BJ (cell line): ENCODE results near the gene CDC42BPB. TPM values are rescaled to one million over a fixed set of nuclear protein-coding genes. Genes with fewer than 3 reads are reported as not detected.

Experiments used
- CTCF ChIA-PET: fragments of 350-600 bp; formaldehyde crosslinking; extraction: SDS; loops from one replicate; lab custom pipeline; 2021; ENCODE audit warnings: antibody characterized with exemption, inconsistent platforms; lab: Yijun Ruan, JAX
- POLR2A ChIA-PET: fragments of 300-600 bp; sonication (Branson Sonifier 250); formaldehyde crosslinking; extraction: SDS; loops from one replicate; lab custom pipeline; 2021; ENCODE audit warnings: antibody characterized with exemption; lab: Charles Lee
- DNase-seq: peaks from one replicate; pipeline ENCODE4 v3.0.0-alpha.2; 2011; ENCODE audit warnings: low read depth
- H3K27me3 ChIP-seq: 2 replicates; pipeline ENCODE4 v1.6.0; 2011; ENCODE audit warnings: low read length; ENCODE audit not compliant: control insufficient read depth, insufficient read depth
- H3K36me3 ChIP-seq: 2 replicates; pipeline ENCODE4 v1.5.1; 2011; ENCODE audit warnings: low read length; ENCODE audit not compliant: control insufficient read depth, insufficient read depth
- H3K4me3 ChIP-seq: 2 replicates; pipeline ENCODE4 v1.5.1; 2011; ENCODE audit warnings: low read depth, mild to moderate bottlenecking, control low read depth, low read length
- polyA plus RNA-seq: library from polyadenylated mRNA; depleted of rRNA; stranded (reverse); fragments of >200 nt; gene quantifications from 2 replicates; pipeline ENCODE4 v1.2.3, GENCODE V29; 2011
- TF ChIP-seq, protein P1 (sequence below): IDR thresholded peaks from 2 replicates; pipeline ENCODE4 v1.5.1; 2011; ENCODE audit warnings: low read depth, mild to moderate bottlenecking, control low read depth, inconsistent platforms, low read length, moderate library complexity; ENCODE audit not compliant: insufficient read depth

The CDC42BPB gene
- polyA plus RNA-seq, 1 experiment: 66.5 TPM

DNA sequence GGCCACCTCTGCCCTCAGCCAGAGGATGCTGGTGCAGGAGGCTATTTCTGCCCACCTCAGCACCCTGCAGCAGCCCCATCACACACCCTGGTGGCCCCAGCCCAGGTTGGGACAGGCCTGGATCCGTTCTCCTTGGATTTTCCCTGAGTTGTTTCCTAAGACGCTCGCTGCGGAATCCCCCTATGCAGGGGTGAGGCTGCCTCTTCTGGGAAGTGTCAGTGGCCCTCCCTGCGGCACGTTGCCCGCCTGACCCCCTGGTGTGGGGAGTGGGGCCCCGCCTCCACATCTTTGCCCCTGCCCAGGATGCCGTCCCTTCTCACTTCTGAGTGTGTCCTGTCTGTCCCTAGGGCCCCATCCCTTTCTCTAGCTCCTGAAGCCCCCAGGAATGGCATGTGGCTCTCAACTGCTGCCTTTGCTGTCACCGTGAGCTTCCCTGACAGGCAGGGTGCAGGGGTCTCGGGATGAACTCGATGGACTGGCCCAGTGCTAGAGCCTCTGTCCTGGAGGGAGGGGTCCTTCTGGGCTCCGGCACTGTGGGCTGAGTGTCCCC is 36.6 kb upstream of the CDC42BPB start:
- POLR2A ChIA-PET: no interaction called here

DNA sequence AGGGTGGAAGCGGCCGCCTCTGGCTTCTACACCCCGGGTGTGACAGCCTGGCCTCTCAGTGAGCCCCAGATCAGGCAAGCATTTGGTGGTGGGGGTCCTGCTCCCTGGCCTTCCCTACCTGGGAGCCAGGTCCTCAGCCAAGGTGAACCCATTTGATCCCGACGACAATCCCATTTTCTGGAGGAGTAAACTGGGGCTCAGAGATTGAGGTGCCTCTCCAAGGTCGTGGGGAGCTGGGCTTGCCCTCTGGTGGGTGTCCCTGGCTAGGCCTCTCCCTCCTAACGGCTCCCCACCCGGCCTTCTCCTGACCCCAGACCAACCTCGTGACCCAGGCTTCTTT is 34.5 kb upstream of the CDC42BPB start:
- TF ChIP-seq, protein P1, sequence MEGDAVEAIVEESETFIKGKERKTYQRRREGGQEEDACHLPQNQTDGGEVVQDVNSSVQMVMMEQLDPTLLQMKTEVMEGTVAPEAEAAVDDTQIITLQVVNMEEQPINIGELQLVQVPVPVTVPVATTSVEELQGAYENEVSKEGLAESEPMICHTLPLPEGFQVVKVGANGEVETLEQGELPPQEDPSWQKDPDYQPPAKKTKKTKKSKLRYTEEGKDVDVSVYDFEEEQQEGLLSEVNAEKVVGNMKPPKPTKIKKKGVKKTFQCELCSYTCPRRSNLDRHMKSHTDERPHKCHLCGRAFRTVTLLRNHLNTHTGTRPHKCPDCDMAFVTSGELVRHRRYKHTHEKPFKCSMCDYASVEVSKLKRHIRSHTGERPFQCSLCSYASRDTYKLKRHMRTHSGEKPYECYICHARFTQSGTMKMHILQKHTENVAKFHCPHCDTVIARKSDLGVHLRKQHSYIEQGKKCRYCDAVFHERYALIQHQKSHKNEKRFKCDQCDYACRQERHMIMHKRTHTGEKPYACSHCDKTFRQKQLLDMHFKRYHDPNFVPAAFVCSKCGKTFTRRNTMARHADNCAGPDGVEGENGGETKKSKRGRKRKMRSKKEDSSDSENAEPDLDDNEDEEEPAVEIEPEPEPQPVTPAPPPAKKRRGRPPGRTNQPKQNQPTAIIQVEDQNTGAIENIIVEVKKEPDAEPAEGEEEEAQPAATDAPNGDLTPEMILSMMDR: no peak; the same call in 1 of the 2 replicates
- CTCF ChIA-PET: interaction anchor here (1.0 to 1.8 kb wide), 2 partner anchors 13 to 97 kb away, joined by 3 to 12 read pairs; no protein-coding TSS in a partner anchor
- POLR2A ChIA-PET: no interaction called here
- H3K4me3 ChIP-seq: peak overlapping the region; percentile 42
- no peak for DNase-seq
- peaks cover 2% of the 10 kb centered on the region for H3K27me3 ChIP-seq
- no peaks in the 10 kb centered on the region for H3K36me3 ChIP-seq

More for the DNA sequence above, 36.6 kb upstream of the CDC42BPB start:
- TF ChIP-seq, protein P1: no peak
- Histone ChIP-seq H3K4me3 (no peak overlapping the region), H3K36me3 (no peaks in the 10 kb centered on the region), H3K27me3 (peaks cover 8% of the 10 kb centered on the region)
- no peak for DNase-seq
- CTCF ChIA-PET: interaction anchor here (3.6 kb wide), 1 partner anchor 11 kb away, joined by 52 read pairs; no protein-coding TSS in a partner anchor

DNA sequence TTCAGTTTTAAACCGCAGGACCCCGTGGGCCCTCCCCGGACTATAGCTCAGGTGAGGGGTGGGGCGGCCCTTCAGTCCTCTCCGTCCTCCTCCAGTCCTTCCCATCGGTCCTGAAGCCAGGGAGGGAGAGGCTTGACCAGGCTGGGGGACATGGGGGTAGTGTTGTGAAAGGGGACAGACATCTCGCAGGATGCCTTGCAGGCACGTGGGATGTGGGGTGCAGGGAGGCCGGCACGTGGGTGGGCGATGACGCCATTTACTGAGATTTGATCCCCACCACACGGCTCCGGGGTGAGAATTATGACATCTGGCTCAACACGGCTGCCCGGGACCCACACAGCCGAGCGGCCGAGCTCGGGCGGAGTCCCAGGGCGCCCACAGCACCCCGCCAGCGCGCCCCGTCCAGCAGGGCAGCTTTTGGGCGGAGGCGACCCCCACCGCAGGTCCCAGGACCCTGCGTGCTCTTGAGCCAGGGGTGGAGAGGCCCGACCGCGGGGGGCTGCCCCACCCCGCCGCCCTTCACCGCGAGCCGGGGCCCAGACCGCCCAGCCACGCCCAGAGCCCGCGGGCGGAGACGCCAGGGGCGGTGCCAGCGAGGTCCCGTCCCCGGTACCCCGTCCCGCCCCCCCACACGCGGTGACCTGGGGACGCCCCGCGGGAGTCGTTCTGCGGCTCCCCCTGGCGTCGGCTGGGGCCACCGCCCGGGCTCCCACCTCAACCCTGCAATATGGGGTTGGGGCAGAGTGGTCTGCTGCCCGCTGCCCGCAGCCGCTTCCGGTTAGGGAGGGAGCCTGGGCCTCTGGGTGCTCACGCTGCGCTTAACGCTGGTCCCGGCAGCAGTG is 33.9 kb upstream of the CDC42BPB start:
- peak overlapping the region; percentile 42 for H3K4me3 ChIP-seq
- DNase-seq: no peak
- TF ChIP-seq, protein P1: peak; percentile 58
- CTCF ChIA-PET: interaction anchor here (1.0 to 1.8 kb wide), 3 partner anchors 14 to 98 kb away, joined by 3 to 12 read pairs (median 3); no protein-coding TSS in a partner anchor
- POLR2A ChIA-PET: no interaction called here
- H3K27me3 ChIP-seq: no peaks in the 10 kb centered on the region; the same call in 1 of the 2 replicates
- no peaks in the 10 kb centered on the region for H3K36me3 ChIP-seq

DNA sequence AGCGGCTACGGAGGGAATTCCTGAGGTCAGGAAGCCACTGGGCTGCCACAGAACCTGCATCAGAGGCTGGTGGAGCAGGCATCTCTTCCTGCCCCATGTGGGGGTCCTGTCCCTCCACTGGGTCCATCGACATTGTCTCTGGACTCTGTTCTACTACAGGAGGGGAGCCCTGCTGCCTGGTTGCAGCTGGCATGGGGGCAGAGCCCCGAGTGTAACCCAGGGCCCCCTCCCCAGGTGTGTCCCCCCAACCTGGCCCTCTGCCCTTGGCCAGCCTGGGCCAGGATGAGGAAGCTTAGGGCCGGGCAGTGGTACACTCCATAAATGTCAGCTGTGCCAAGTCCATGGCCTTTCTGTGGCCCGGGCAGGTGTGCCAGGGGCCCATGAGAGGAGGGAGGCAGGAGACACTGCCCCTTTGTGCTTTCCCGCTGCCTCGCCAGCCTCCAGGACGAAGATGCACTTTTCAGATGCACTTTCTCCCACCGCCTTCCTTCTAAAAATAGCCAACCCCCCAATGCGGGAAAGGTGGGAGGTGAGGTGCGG is 33.2 kb upstream of the CDC42BPB start:
- ChIA-PET POLR2A (no interaction called here), CTCF (interaction anchor here (1.1 to 1.8 kb wide), 2 partner anchors 15 to 16 kb away, joined by 3 to 12 read pairs; no protein-coding TSS in a partner anchor)
- no peak overlapping the region for H3K4me3 ChIP-seq
- H3K36me3 ChIP-seq: no peaks in the 10 kb centered on the region
- no peaks in the 10 kb centered on the region; the same call in 1 of the 2 replicates for H3K27me3 ChIP-seq
- TF ChIP-seq, protein P1: no peak
- DNase-seq: no peak
